ENCODE results near the gene SFT2D3.

The SFT2D3 gene

DNA sequence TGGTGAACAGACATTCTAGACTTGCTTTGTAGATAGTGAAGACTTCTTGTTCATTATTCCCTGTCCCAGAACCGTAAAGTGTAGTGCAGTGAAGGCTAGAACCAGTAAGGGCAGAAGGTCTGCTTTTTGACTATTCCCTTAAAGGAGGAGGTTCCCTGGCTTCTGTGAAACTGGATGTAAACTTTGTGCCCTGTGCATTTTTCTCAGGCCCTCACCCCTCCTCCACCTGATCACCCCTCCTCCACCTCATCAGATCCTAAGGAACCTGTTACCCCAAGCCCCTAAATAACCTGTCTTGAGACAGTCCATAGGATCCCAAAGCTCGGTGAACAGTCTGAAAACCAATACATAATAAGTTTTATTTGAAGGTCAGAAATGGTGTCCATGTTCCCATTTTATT lies 33.7 kb downstream of the SFT2D3 start:
- DNase-seq (ENCODE audit: low read depth), result no peak
- TF ChIP-seq, protein P1, sequence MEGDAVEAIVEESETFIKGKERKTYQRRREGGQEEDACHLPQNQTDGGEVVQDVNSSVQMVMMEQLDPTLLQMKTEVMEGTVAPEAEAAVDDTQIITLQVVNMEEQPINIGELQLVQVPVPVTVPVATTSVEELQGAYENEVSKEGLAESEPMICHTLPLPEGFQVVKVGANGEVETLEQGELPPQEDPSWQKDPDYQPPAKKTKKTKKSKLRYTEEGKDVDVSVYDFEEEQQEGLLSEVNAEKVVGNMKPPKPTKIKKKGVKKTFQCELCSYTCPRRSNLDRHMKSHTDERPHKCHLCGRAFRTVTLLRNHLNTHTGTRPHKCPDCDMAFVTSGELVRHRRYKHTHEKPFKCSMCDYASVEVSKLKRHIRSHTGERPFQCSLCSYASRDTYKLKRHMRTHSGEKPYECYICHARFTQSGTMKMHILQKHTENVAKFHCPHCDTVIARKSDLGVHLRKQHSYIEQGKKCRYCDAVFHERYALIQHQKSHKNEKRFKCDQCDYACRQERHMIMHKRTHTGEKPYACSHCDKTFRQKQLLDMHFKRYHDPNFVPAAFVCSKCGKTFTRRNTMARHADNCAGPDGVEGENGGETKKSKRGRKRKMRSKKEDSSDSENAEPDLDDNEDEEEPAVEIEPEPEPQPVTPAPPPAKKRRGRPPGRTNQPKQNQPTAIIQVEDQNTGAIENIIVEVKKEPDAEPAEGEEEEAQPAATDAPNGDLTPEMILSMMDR (conservative IDR thresholded peaks at IDR 0.05; ENCODE audit: low read depth, low read length), result no peak
- no peak overlapping the region for H3K4me3 ChIP-seq (ENCODE audit: low read depth, low read length)

DNA sequence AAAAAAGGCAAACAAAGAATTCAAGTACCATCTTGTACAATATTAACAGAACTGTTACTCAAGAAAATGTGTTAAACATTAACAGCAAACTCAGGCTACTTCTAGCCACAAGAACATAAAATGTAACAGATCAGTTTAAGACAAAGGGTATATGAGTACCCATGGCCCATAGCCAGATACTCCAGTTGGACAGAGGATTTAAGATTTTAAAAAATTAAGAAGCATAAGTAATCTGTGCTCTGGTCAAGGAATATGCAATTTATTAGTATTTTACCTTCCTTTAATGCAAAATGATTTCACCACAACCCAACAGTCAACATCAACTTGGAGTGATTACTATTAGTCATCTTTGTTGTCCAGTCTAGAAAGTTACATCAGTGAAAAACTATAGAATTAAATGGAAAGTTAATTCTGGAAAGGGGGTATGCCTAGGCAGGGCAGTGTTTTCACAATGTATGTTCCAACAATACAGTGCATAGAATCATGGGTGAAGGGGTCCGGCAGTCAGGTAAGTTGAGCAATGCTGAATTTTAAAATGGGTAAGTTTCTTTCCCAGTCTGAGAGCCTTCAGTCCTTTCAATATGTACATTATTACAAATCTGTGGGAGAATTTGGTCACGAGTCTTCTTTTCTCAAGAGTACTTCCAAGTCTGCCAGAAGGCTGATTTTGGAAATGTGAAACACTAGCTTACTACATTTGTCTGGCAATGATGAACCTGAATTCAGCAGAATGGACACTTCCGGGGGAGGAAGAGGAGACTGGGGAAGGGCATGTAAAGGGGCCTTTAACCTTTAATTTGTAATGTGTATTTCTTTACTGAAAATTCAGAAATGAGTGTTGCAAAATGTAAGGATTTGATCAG lies 34.5 kb downstream of the SFT2D3 start:
- H3K4me3 ChIP-seq (ENCODE audit: low read depth, low read length), result no peak overlapping the region
- DNase-seq (ENCODE audit: low read depth), result no peak
- TF ChIP-seq, protein P1 (conservative IDR thresholded peaks at IDR 0.05; ENCODE audit: low read depth, low read length), result no peak

- peak; percentile 12 for DNase-seq (ENCODE audit: low read depth)
- H3K4me3 ChIP-seq (ENCODE audit: low read depth, low read length), result no peak overlapping the region
- TF ChIP-seq, protein P1 (conservative IDR thresholded peaks at IDR 0.05; ENCODE audit: low read depth, low read length), result no peak
Measured at GRCh38 chr2:127737892-127738291, 36.6 kb downstream of the SFT2D3 start.

DNA sequence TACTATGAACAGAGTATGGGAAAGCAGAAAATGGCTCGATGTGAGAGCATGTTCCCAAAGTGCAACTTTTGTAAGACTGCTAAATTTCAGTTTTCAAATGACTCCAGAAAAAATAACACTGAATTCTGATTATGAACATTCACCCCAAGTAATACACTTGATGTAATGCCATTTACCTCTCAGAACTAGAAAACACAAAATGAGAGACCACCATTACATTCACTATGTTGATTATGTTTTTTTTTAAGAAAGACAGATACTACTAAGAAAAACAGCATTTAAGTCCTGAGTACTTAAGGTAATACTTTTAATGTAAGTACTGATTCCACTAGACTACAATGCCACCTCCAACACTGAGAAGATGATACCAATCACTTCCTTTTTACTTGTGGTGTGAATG lies 38.5 kb downstream of the SFT2D3 start:
- H3K4me3 ChIP-seq (ENCODE audit: low read depth, low read length), result no peak overlapping the region
- DNase-seq (ENCODE audit: low read depth), result no peak
- TF ChIP-seq, protein P1 (conservative IDR thresholded peaks at IDR 0.05; ENCODE audit: low read depth, low read length), result no peak

- DNase-seq (ENCODE audit: low read depth), result no peak
- TF ChIP-seq, protein P1 (conservative IDR thresholded peaks at IDR 0.05; ENCODE audit: low read depth, low read length), result no peak
- H3K4me3 ChIP-seq (ENCODE audit: low read depth, low read length), result no peak overlapping the region
Measured at GRCh38 chr2:127740665-127741288, 39.5 kb downstream of the SFT2D3 start.

DNA sequence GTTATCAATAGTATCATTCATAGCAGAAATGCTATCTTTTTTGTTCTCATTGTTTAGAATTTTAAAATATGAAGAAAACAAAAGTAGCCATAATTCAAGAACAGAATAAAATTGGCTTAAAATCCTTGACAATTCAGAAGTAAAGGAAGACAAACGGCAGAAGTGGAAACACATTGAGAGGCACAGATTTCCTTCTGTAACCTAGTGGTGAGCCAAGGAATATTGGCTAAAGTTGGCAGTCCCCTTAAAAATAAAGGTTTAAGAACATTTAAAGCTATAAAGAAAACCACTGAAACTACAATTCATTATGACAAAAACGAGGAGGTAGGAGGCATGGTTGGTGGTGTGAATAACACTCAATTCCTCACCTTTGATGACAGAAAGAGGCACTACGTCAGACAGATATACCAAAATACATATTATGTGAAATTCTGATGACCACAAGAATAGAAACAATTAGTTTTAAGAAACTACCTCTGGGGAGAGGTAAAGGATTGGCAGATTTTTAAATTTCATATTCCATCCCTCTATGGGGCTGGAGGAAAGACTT lies 42.3 kb downstream of the SFT2D3 start:
- no peak for DNase-seq (ENCODE audit: low read depth)
- TF ChIP-seq, protein P1 (conservative IDR thresholded peaks at IDR 0.05; ENCODE audit: low read depth, low read length), result no peak
- no peak overlapping the region for H3K4me3 ChIP-seq (ENCODE audit: low read depth, low read length)

All from choroid plexus epithelial cell (primary cell).